Caki2 (cell line): ENCODE results near the gene PIK3CD. TPM values are rescaled to one million over a fixed set of nuclear protein-coding genes. Genes with fewer than 3 reads are reported as not detected.
"Not testable (repeated sequence)": the region's sequence is repeated elsewhere in the genome, so short reads cannot be mapped to it uniquely, and the experiment has no call there.

Experiments used
- DNase-seq: peaks from one replicate; pipeline ENCODE4 v3.0.0-alpha.2; 2015; ENCODE audit warnings: low read depth
- in situ Hi-C: cut with HindIII; loops from 2 replicates; pipeline ENCODE4 v1.10.0; 2016; ENCODE audit warnings: low sequenced_read_pairs, low pct_unique_long_range_greater_than_20kb, mixed read lengths
- total RNA-seq: library from RNA; depleted of rRNA; stranded (reverse); fragments of >200 nt; shearing (Covaris generic); gene quantifications from 2 replicates; pipeline ENCODE4 v1.2.3, GENCODE V29; 2014; ENCODE audit warnings: low replicate concordance

PIK3CD gene
- total RNA-seq, 1 experiment from 2014 or later = 7.0 TPM

- in situ Hi-C loops = no loop called here
- DNase-seq = no peak
Measured at GRCh38 chr1:9651220-9651564, 339 bp upstream of the PIK3CD start.

- in situ Hi-C loops = no loop called here
- DNase-seq = no peak
Measured at GRCh38 chr1:9652379-9653209, 1.1 kb downstream of the PIK3CD start.

GRCh38 chr1:9653210-9653490 is 1.6 kb downstream of the PIK3CD start:
- DNase-seq = no peak
- in situ Hi-C loops = no loop called here

- in situ Hi-C loops = no loop called here
- no peak for DNase-seq
Measured at GRCh38 chr1:9653491-9654050, 2.0 kb downstream of the PIK3CD start.

GRCh38 chr1:9654051-9654833 is 2.7 kb downstream of the PIK3CD start:
- in situ Hi-C loops = no loop called here
- no peak for DNase-seq

- in situ Hi-C loops = no loop called here
- no peak for DNase-seq
Measured at GRCh38 chr1:9654834-9655723, 3.5 kb downstream of the PIK3CD start.

GRCh38 chr1:9655836-9656235 is 4.3 kb downstream of the PIK3CD start:
- DNase-seq = no peak
- in situ Hi-C loops = no loop called here

- no peak for DNase-seq
- in situ Hi-C loops = no loop called here
Measured at GRCh38 chr1:9657521-9658032, 6.0 kb downstream of the PIK3CD start.

GRCh38 chr1:9658199-9658598 is 6.7 kb downstream of the PIK3CD start:
- in situ Hi-C loops = no loop called here
- no peak for DNase-seq

- no peak for DNase-seq
- in situ Hi-C loops = no loop called here
Measured at GRCh38 chr1:9659328-9659727, 7.8 kb downstream of the PIK3CD start.

- in situ Hi-C loops = no loop called here
- DNase-seq = no peak
Measured at GRCh38 chr1:9663257-9663656, 11.7 kb downstream of the PIK3CD start.

GRCh38 chr1:9665193-9665592 is 13.7 kb downstream of the PIK3CD start:
- DNase-seq = no peak
- in situ Hi-C loops = no loop called here

- in situ Hi-C loops = no loop called here
- no peak for DNase-seq
Measured at GRCh38 chr1:9668080-9668479, 16.5 kb downstream of the PIK3CD start.

GRCh38 chr1:9670085-9670484 is 18.6 kb downstream of the PIK3CD start:
- in situ Hi-C loops = no loop called here
- no peak for DNase-seq

- DNase-seq = peak; percentile 57
- in situ Hi-C loops = no loop called here
Measured at GRCh38 chr1:9671377-9672140, 20.0 kb downstream of the PIK3CD start.

GRCh38 chr1:9672444-9672843 is 20.9 kb downstream of the PIK3CD start:
- no peak for DNase-seq
- in situ Hi-C loops = no loop called here

GRCh38 chr1:9675393-9675792 is 23.9 kb downstream of the PIK3CD start:
- in situ Hi-C loops = no loop called here
- DNase-seq = no peak

- in situ Hi-C loops, DNase-seq: not testable (repeated sequence)
Measured at GRCh38 chr1:9676128-9676527, 24.6 kb downstream of the PIK3CD start.
